Measurements from ENCODE around the gene PKD2. TPM values are rescaled to one million over a fixed set of nuclear protein-coding genes. Genes with fewer than 3 reads are reported as not detected.
"Not testable (repeated sequence)": the region's sequence is repeated elsewhere in the genome, so short reads cannot be mapped to it uniquely, and the experiment has no call there.

Gene PKD2
- total RNA-seq, 2 experiments from 2014 or later, result 1.7 to 1.9 TPM

GRCh38 chr4:88014386-88014905, 7.0 kb downstream of the PKD2 start:
- Mint-ChIP-seq H3K36me3 (ENCODE audit: low read depth) (peaks cover 2% of the 10 kb centered on the region), H3K4me1 (ENCODE audit: low read depth) (peaks cover 21% of the 10 kb centered on the region), H3K4me3 (no peak overlapping the region), H3K9me3 (no peaks in the 10 kb centered on the region), H3K27me3 (ENCODE audit: low read depth) (peaks cover 3% of the 10 kb centered on the region), H3K27ac (no peak overlapping the region)
- intact Hi-C loops (cut with micrococcal nuclease), result no loop called here
- no peak for DNase-seq
- CTCF ChIA-PET, result no interaction called here

GRCh38 chr4:88015659-88016295, 8.3 kb downstream of the PKD2 start:
- CTCF ChIA-PET, result interaction anchor here (0.6 kb wide), 1 partner anchor 14 kb away, joined by 3 read pairs; no protein-coding TSS in a partner anchor
- peaks cover 2% of the 10 kb centered on the region for H3K36me3 Mint-ChIP-seq (ENCODE audit: low read depth)
- H3K4me1 Mint-ChIP-seq (ENCODE audit: low read depth), result peaks cover 16% of the 10 kb centered on the region
- intact Hi-C loops (cut with micrococcal nuclease), result no loop called here
- H3K9me3 Mint-ChIP-seq, result no peaks in the 10 kb centered on the region
- no peak for DNase-seq
- H3K4me3 Mint-ChIP-seq, result no peak overlapping the region
- H3K27me3 Mint-ChIP-seq (ENCODE audit: low read depth), result peaks cover 3% of the 10 kb centered on the region
- no peak overlapping the region for H3K27ac Mint-ChIP-seq

- Mint-ChIP-seq H3K36me3 (ENCODE audit: low read depth) (peaks cover 2% of the 10 kb centered on the region), H3K4me3 (no peak overlapping the region), H3K27me3 (ENCODE audit: low read depth) (peaks cover 3% of the 10 kb centered on the region), H3K9me3 (no peaks in the 10 kb centered on the region), H3K4me1 (ENCODE audit: low read depth) (peaks cover 8% of the 10 kb centered on the region), H3K27ac (no peak overlapping the region)
- intact Hi-C loops (cut with micrococcal nuclease), result no loop called here
- DNase-seq, result no peak
- CTCF ChIA-PET, result no interaction called here
Measured at GRCh38 chr4:88017516-88018297, 10.3 kb downstream of the PKD2 start.

GRCh38 chr4:88018466-88018865, 11.0 kb downstream of the PKD2 start:
- no peaks in the 10 kb centered on the region for H3K9me3 Mint-ChIP-seq
- peaks cover 4% of the 10 kb centered on the region for H3K4me1 Mint-ChIP-seq (ENCODE audit: low read depth)
- CTCF ChIA-PET, result no interaction called here
- no peak overlapping the region for H3K4me3 Mint-ChIP-seq
- peaks cover 3% of the 10 kb centered on the region for H3K27me3 Mint-ChIP-seq (ENCODE audit: low read depth)
- DNase-seq, result no peak
- no peak overlapping the region for H3K27ac Mint-ChIP-seq
- H3K36me3 Mint-ChIP-seq (ENCODE audit: low read depth), result peaks cover 2% of the 10 kb centered on the region
- intact Hi-C loops (cut with micrococcal nuclease), result no loop called here

GRCh38 chr4:88021824-88022223, 14.4 kb downstream of the PKD2 start:
- CTCF ChIA-PET, result interaction anchor here (1.7 kb wide), 1 partner anchor 13 kb away, joined by 3 read pairs; no protein-coding TSS in a partner anchor
- H3K4me3 Mint-ChIP-seq, result no peak overlapping the region
- H3K4me1 Mint-ChIP-seq (ENCODE audit: low read depth), result no peaks in the 10 kb centered on the region
- intact Hi-C loops (cut with micrococcal nuclease), result no loop called here
- peaks cover 8% of the 10 kb centered on the region for H3K36me3 Mint-ChIP-seq (ENCODE audit: low read depth)
- H3K27me3 Mint-ChIP-seq (ENCODE audit: low read depth), result no peaks in the 10 kb centered on the region
- peaks cover 9% of the 10 kb centered on the region for H3K9me3 Mint-ChIP-seq
- no peak for DNase-seq
- no peak overlapping the region for H3K27ac Mint-ChIP-seq

GRCh38 chr4:88022289-88022688, 14.9 kb downstream of the PKD2 start:
- CTCF ChIA-PET, result interaction anchor here (1.7 kb wide), 1 partner anchor 13 kb away, joined by 3 read pairs; no protein-coding TSS in a partner anchor
- Mint-ChIP-seq H3K27me3 (ENCODE audit: low read depth) (no peaks in the 10 kb centered on the region), H3K4me1 (ENCODE audit: low read depth) (peaks cover under 1% of the 10 kb centered on the region), H3K9me3 (peaks cover 9% of the 10 kb centered on the region), H3K27ac (no peak overlapping the region), H3K36me3 (ENCODE audit: low read depth) (peaks cover 8% of the 10 kb centered on the region), H3K4me3 (no peak overlapping the region)
- intact Hi-C loops (cut with micrococcal nuclease), result no loop called here
- DNase-seq, result no peak

GRCh38 chr4:88025868-88026661, 18.6 kb downstream of the PKD2 start:
- intact Hi-C loops (cut with micrococcal nuclease); CTCF ChIA-PET; H3K4me3 Mint-ChIP-seq; DNase-seq; H3K9me3 Mint-ChIP-seq; H3K4me1 Mint-ChIP-seq (ENCODE audit: low read depth); H3K27me3 Mint-ChIP-seq (ENCODE audit: low read depth); H3K27ac Mint-ChIP-seq: not testable (repeated sequence)
- H3K36me3 Mint-ChIP-seq (ENCODE audit: low read depth), result peaks cover 13% of the 10 kb centered on the region

GRCh38 chr4:88027611-88028608, 20.5 kb downstream of the PKD2 start:
- DNase-seq, result no peak
- intact Hi-C loops (cut with micrococcal nuclease), result no loop called here
- Mint-ChIP-seq H3K9me3 (peaks cover 9% of the 10 kb centered on the region), H3K27ac (no peak overlapping the region), H3K27me3 (ENCODE audit: low read depth) (no peaks in the 10 kb centered on the region), H3K4me1 (ENCODE audit: low read depth) (peaks cover 2% of the 10 kb centered on the region), H3K36me3 (ENCODE audit: low read depth) (peaks cover 13% of the 10 kb centered on the region), H3K4me3 (no peak overlapping the region)
- CTCF ChIA-PET, result no interaction called here

- no peak for DNase-seq
- H3K27ac Mint-ChIP-seq, result no peak overlapping the region
- CTCF ChIA-PET, result interaction anchor here (0.6 to 5.2 kb wide), 2 partner anchors 184 to 854 kb away, joined by 3 to 92 read pairs; no protein-coding TSS in a partner anchor
- no peaks in the 10 kb centered on the region for H3K27me3 Mint-ChIP-seq (ENCODE audit: low read depth)
- intact Hi-C loops (cut with micrococcal nuclease), result no loop called here
- H3K4me3 Mint-ChIP-seq, result no peak overlapping the region
- H3K4me1 Mint-ChIP-seq (ENCODE audit: low read depth), result peaks cover 2% of the 10 kb centered on the region
- peaks cover 9% of the 10 kb centered on the region for H3K9me3 Mint-ChIP-seq
- H3K36me3 Mint-ChIP-seq (ENCODE audit: low read depth), result peaks cover 13% of the 10 kb centered on the region
Measured at GRCh38 chr4:88028946-88029345, 21.5 kb downstream of the PKD2 start.

GRCh38 chr4:88029556-88029955, 22.1 kb downstream of the PKD2 start:
- intact Hi-C loops (cut with micrococcal nuclease), result no loop called here
- peaks cover 2% of the 10 kb centered on the region for H3K4me1 Mint-ChIP-seq (ENCODE audit: low read depth)
- no peak overlapping the region for H3K27ac Mint-ChIP-seq
- CTCF ChIA-PET, result interaction anchor here (0.6 to 5.2 kb wide), 3 partner anchors 13 to 853 kb away, joined by 3 to 92 read pairs (median 3); no protein-coding TSS in a partner anchor
- no peaks in the 10 kb centered on the region for H3K27me3 Mint-ChIP-seq (ENCODE audit: low read depth)
- H3K9me3 Mint-ChIP-seq, result peaks cover 9% of the 10 kb centered on the region
- H3K36me3 Mint-ChIP-seq (ENCODE audit: low read depth), result peaks cover 13% of the 10 kb centered on the region
- no peak overlapping the region for H3K4me3 Mint-ChIP-seq
- DNase-seq, result no peak

- Mint-ChIP-seq H3K4me3 (no peak overlapping the region), H3K27me3 (ENCODE audit: low read depth) (no peaks in the 10 kb centered on the region), H3K9me3 (peaks cover 8% of the 10 kb centered on the region), H3K4me1 (ENCODE audit: low read depth) (peaks cover 2% of the 10 kb centered on the region), H3K27ac (no peak overlapping the region), H3K36me3 (ENCODE audit: low read depth) (peaks cover 12% of the 10 kb centered on the region)
- intact Hi-C loops (cut with micrococcal nuclease), result loop anchor here (5.0 kb wide), 1 partner anchor 342 kb away; no protein-coding TSS in a partner anchor
- no peak for DNase-seq
- CTCF ChIA-PET, result interaction anchor here (5.2 kb wide), 1 partner anchor 182 kb away, joined by 92 read pairs; no protein-coding TSS in a partner anchor
Measured at GRCh38 chr4:88030565-88031310, 23.3 kb downstream of the PKD2 start.

Measured in activated naive CD4-positive, alpha-beta T cell treated with anti-CD3 and anti-CD28 coated beads for 36 hours (primary cell).